Transverse colon (tissue), 4 donors: ENCODE measurements around the gene CAV2. TPM values are rescaled to one million over a fixed set of nuclear protein-coding genes. Genes with fewer than 3 reads are reported as not detected.

Source experiments
- DNase-seq: peaks from one replicate; pipeline ENCODE4 v3.0.0-alpha.2; 2019
- H3K27ac ChIP-seq, 4 donors: fragments of 200-600 bp; sonication (generic); 2 replicates each; pipeline ENCODE4 v1.5.1; 2016 to 2018; ENCODE audit warnings: inconsistent platforms in 4 of 4
- H3K27me3 ChIP-seq: fragments of 200-600 bp; sonication (generic); 2 replicates; pipeline ENCODE4 v1.5.1; 2017; ENCODE audit warnings: inconsistent platforms
- H3K36me3 ChIP-seq, 4 donors: fragments of 200-600 bp; sonication (generic); 2 replicates each; pipeline ENCODE4 v1.5.1; 2017 to 2019; ENCODE audit warnings: inconsistent platforms in 4 of 4
- H3K4me1 ChIP-seq, 4 donors: fragments of 200-600 bp; sonication (generic); 2 replicates each; pipeline ENCODE4 v1.5.1; 2017 to 2020; ENCODE audit warnings: inconsistent platforms in 4 of 4
- H3K4me3 ChIP-seq, 4 donors: fragments of 200-600 bp; sonication (generic); 1 replicate in 1 of 4; 2 replicates in 3 of 4; pipeline versions ENCODE4 v1.5.1 to v1.6.1; 2017 to 2019; ENCODE audit warnings: inconsistent platforms in 4 of 4
- H3K9me3 ChIP-seq, 2 donors: fragments of 200-600 bp; sonication (generic); 2 replicates each; pipeline ENCODE4 v1.5.1; 2017 to 2019; ENCODE audit warnings: inconsistent platforms in 2 of 2
- CTCF ChIP-seq, 5 experiments: fragments of 200-600 bp in 3 of 5; fragments of 450-650 bp in 2 of 5; sonication (generic) in 3 of 5; IDR thresholded peaks; 1 replicate in 2 of 5; 2 replicates in 3 of 5; pipeline ENCODE4 v1.5.1; 2016 to 2017; ENCODE audit warnings: antibody characterized with exemption in 5 of 5, inconsistent platforms in 3 of 5, mild to moderate bottlenecking in 2 of 5, moderate library complexity in 1 of 5
- EP300 ChIP-seq: sonication (generic); formaldehyde crosslinking; IDR thresholded peaks from one replicate; pipeline ENCODE4 v1.6.1; 2017; ENCODE audit warnings: antibody characterized with exemption, low read depth
- POLR2A ChIP-seq: fragments of 450-650 bp; IDR thresholded peaks from one replicate; pipeline ENCODE4 v1.6.1; 2016; ENCODE audit warnings: antibody characterized with exemption, mild to moderate bottlenecking, moderate library complexity
- POLR2AphosphoS5 ChIP-seq, 3 donors: sonication (generic); formaldehyde crosslinking; IDR thresholded peaks; one replicate each; pipeline ENCODE4 v1.6.1; 2016; ENCODE audit warnings: antibody characterized with exemption in 3 of 3
- WGBS, 2 donors: methylation state at CpG; one replicate each; pipeline ENCODE4 v1.1.5; 2018; ENCODE audit warnings: low coverage in 1 of 2; 5-methylcytosine and 5-hydroxymethylcytosine counted together
- in situ Hi-C, 4 donors: fragments of 200-750 bp; cut with MboI; loops; one replicate each; pipeline versions ENCODE4 v1.15.0 to v1.15.1; 2017; ENCODE audit warnings: low sequenced_read_pairs in 3 of 4, low pct_ligation_motif_present in 1 of 4, low pct_unique_long_range_greater_than_20kb in 1 of 4
- intact Hi-C: fragments of 100-400 bp; cut with DNase I; formaldehyde crosslinking; loops from one replicate; pipeline ENCODE4 v1.15.1; 2023; ENCODE audit warnings: low total_unique reads
- total RNA-seq, 4 donors: library from RNA; depleted of rRNA; stranded (reverse); fragments of >200 nt; gene quantifications; one replicate each; pipeline ENCODE4 v1.1.0, GENCODE V29; 2016

Gene CAV2
- total RNA-seq, 4 donors from 2014 or later = 4.1 to 28.3 (median 13.9) TPM

- Histone ChIP-seq H3K4me3 (no peak overlapping the region), H3K4me1 (no peaks in the 10 kb centered on the region), H3K36me3 (no peaks in the 10 kb centered on the region), H3K27ac (no peak overlapping the region), H3K27me3 (no peaks in the 10 kb centered on the region), H3K9me3 (no peaks in the 10 kb centered on the region)
- intact Hi-C loops (no loop called here), in situ Hi-C loops (no loop called here)
- 63 to 93% methylated on average over 2 of the region's 2 CpGs for WGBS, 2 donors
- DNase-seq = no peak
- TF ChIP-seq CTCF (IDR thresholded peaks at IDR 0.05) (no peak), POLR2AphosphoS5 (IDR thresholded peaks at IDR 0.05) (no peak), EP300 (no peak), POLR2A (no peak)
Measured at GRCh38 chr7:116455009-116455408, 44.5 kb upstream of the CAV2 start.

DNA sequence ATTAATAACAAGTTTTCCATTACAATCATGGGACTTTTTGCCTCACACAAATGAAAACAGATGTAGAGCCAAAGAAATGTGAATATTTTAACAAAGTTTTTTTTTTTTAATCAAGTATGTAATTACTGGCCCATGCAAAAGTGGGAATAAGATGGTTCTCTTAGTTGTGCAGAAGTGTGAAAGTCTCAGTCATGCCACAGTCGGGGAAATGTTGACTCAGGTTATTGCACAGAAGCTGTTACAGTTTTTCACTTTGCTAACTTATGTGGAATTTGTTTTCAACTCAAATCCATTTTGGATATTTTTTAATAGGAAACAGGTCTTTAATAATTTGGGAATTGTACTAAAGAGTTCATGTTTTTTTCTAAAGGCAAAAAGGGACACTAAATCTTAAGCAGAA lies 44.0 kb upstream of the CAV2 start:
- Histone ChIP-seq H3K36me3 (no peaks in the 10 kb centered on the region), H3K4me3 (no peak overlapping the region), H3K4me1 (no peaks in the 10 kb centered on the region), H3K27me3 (no peaks in the 10 kb centered on the region), H3K27ac (no peak overlapping the region), H3K9me3 (no peaks in the 10 kb centered on the region)
- intact Hi-C loops (no loop called here), in situ Hi-C loops (no loop called here)
- DNase-seq = no peak
- TF ChIP-seq EP300 = no peak
- WGBS, 2 donors = 38 to 71% methylated on average over 1 of the region's 1 CpG

DNA sequence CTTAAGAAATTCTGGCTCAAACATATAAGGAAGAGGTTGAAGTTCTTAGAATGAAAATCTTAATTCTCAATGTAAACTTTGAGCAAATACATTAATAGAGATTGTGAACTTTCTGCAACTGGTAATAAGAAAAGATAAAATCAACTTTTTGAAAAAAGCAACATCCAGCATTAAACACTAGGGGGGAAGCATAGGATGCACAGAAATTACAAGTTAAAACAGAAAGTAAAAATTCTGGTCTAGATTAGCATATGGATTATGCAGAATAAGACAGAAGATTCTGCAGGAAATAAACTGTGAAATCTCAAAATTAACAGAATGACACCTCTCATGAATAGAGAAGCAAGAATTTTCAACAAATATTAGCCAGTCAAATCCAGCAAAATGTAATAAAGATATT lies 38.0 kb upstream of the CAV2 start:
- no peak overlapping the region for H3K4me3 ChIP-seq
- no peaks in the 10 kb centered on the region for H3K4me1 ChIP-seq
- no peak for TF ChIP-seq CTCF (IDR thresholded peaks at IDR 0.05)
- no peak for TF ChIP-seq POLR2AphosphoS5 (IDR thresholded peaks at IDR 0.05)
- no peak for TF ChIP-seq POLR2A
- H3K9me3 ChIP-seq = no peaks in the 10 kb centered on the region
- intact Hi-C loops (no loop called here), in situ Hi-C loops (no loop called here)
- no peaks in the 10 kb centered on the region for H3K36me3 ChIP-seq
- H3K27ac ChIP-seq = no peak overlapping the region
- no peak for DNase-seq
- no peaks in the 10 kb centered on the region for H3K27me3 ChIP-seq

GRCh38 chr7:116463956-116464355 lies 35.6 kb upstream of the CAV2 start:
- TF ChIP-seq POLR2AphosphoS5 (IDR thresholded peaks at IDR 0.05) = no peak
- TF ChIP-seq EP300 = no peak
- no peak for TF ChIP-seq POLR2A
- no peak for TF ChIP-seq CTCF (IDR thresholded peaks at IDR 0.05)
- in situ Hi-C loops = no loop called here
- intact Hi-C loops = no loop called here
- Histone ChIP-seq H3K27ac (no peak overlapping the region), H3K4me1 (no peaks in the 10 kb centered on the region), H3K9me3 (no peaks in the 10 kb centered on the region), H3K36me3 (no peaks in the 10 kb centered on the region), H3K27me3 (no peaks in the 10 kb centered on the region), H3K4me3 (no peak overlapping the region)
- DNase-seq = no peak
- 90 to 92% methylated on average over 4 of the region's 4 CpGs for WGBS, 2 donors

DNA sequence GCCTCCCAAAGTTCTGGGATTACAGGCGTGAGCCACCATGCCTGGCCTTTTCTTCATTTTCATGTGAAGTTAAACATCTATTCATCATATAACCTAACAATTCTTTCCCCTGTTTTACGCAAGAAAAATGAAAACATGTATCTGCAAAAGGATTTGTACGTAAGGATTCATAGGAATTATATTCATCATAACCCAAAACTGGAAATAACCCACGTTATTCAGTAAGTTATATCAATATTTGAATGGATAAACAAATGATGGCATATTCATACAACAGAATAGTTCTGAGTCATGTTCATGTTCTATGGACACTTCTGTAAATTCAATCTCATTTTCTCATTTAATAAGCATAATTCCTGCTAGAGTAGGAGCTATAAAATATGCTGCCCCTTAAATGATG lies 35.2 kb upstream of the CAV2 start:
- Histone ChIP-seq H3K4me1 (no peaks in the 10 kb centered on the region), H3K27me3 (no peaks in the 10 kb centered on the region), H3K36me3 (no peaks in the 10 kb centered on the region), H3K9me3 (no peaks in the 10 kb centered on the region), H3K27ac (no peak overlapping the region), H3K4me3 (no peak overlapping the region)
- WGBS, 2 donors = 87 to 89% methylated on average over 4 of the region's 4 CpGs
- intact Hi-C loops = no loop called here
- in situ Hi-C loops = no loop called here
- TF ChIP-seq POLR2AphosphoS5 (IDR thresholded peaks at IDR 0.05) (no peak), POLR2A (no peak), EP300 (no peak), CTCF (IDR thresholded peaks at IDR 0.05) (no peak)
- DNase-seq = no peak
